K562 (cell line): Measurements from ENCODE around the gene BMP6. TPM values are rescaled to one million over a fixed set of nuclear protein-coding genes. Genes with fewer than 3 reads are reported as not detected.

Source experiments
- ATAC-seq: fragments of 200-7000 bp; cut with Tn5 transposase; 3 replicates; pipeline ENCODE4 v1.9.1; 2020; ENCODE audit warnings: moderate library complexity
- BruUV-seq: library from RNA; stranded (reverse); fragments of 400-500 nt; replicated peaks from 2 replicates; lab custom pipeline; 2021; lab: Mats Ljungman, UMichigan
- CTCF ChIA-PET: fragments of 300-600 bp; formaldehyde crosslinking; extraction: SDS; loops from one replicate; lab custom pipeline; 2021; ENCODE audit warnings: low intra/inter-chr PET ratio; lab: Yijun Ruan, JAX
- POLR2A ChIA-PET: fragments of 300-600, 350-650 bp; sonication (Branson Sonifier 250); formaldehyde crosslinking; extraction: SDS; loops from one replicate; lab custom pipeline; 2021; ENCODE audit warnings: antibody characterized with exemption, inconsistent platforms; lab: Yijun Ruan, JAX
- DNase-seq, 4 experiments: peaks; one replicate each; pipeline versions ENCODE4 v3.0.0 to v3.0.0-alpha.2; 2011 to 2018; ENCODE audit warnings: low spot score in 3 of 4, mixed read lengths in 3 of 4; ENCODE audit errors: extremely low read depth in 1 of 4
- FAIRE-seq: peaks from 2 replicates; lab custom pipeline; 2011; peaks lifted over from hg19 to GRCh38; lab: Jason Lieb, UNC
- H2AFZ ChIP-seq: 2 replicates; pipeline ENCODE4 v1.6.0; 2011; ENCODE audit warnings: low read depth, low read length, control low read depth, inconsistent platforms
- H3K27ac ChIP-seq: fragments of 200-600 bp; 3 replicates; pipeline ENCODE4 v1.8.0; 2011; ENCODE audit warnings: low read depth, mild to moderate bottlenecking, control low read depth, inconsistent platforms, low read length, moderate library complexity, mixed read lengths; ENCODE audit errors: extremely low read depth
- H3K27me3 ChIP-seq, 2 experiments: fragments of 300-600 bp in 1 of 2; 2 replicates in 1 of 2; 3 replicates in 1 of 2; pipeline versions ENCODE4 v1.6.0 to v1.8.0; 2011; ENCODE audit warnings: inconsistent platforms in 2 of 2, low read length in 2 of 2, mild to moderate bottlenecking in 1 of 2, mixed read lengths in 1 of 2, moderate library complexity in 1 of 2; ENCODE audit not compliant: control insufficient read depth in 2 of 2, insufficient read depth in 2 of 2
- H3K36me3 ChIP-seq: fragments of 300-600 bp; 3 replicates; pipeline ENCODE4 v1.8.0; 2011; ENCODE audit warnings: mild to moderate bottlenecking, low read length, inconsistent platforms; ENCODE audit not compliant: control insufficient read depth, insufficient read depth
- H3K4me1 ChIP-seq, 2 experiments: fragments of 200-600 bp in 1 of 2; replicated peaks in 1 of 2; 2 replicates in 1 of 2; 3 replicates in 1 of 2; pipeline versions ENCODE4 v1.5.1 to v1.8.0; 2011; ENCODE audit warnings: inconsistent platforms in 2 of 2, low read length in 2 of 2, mild to moderate bottlenecking in 1 of 2, mixed read lengths in 1 of 2, moderate library complexity in 1 of 2; ENCODE audit not compliant: control insufficient read depth in 2 of 2, insufficient read depth in 2 of 2
- H3K4me2 ChIP-seq: 2 replicates; pipeline ENCODE4 v1.6.1; 2011; ENCODE audit warnings: low read length, control low read depth, inconsistent platforms, mixed read lengths; ENCODE audit not compliant: insufficient read depth
- H3K4me3 ChIP-seq: fragments of 200-600 bp; sonication (generic), shearing (Covaris generic); 2 replicates; pipeline ENCODE4 v1.5.1; 2016; ENCODE audit warnings: control low read depth, inconsistent platforms
- H3K79me2 ChIP-seq: fragments of 200-600 bp; 3 replicates; pipeline ENCODE4 v1.8.0; 2011; ENCODE audit warnings: low read length, inconsistent platforms; ENCODE audit not compliant: control insufficient read depth, insufficient read depth
- H3K9ac ChIP-seq, 2 experiments: 2 replicates each; pipeline versions ENCODE4 v1.6.0 to v1.6.1; 2011; ENCODE audit warnings: low read depth in 2 of 2, low read length in 2 of 2, control low read depth in 1 of 2, inconsistent platforms in 1 of 2, mild to moderate bottlenecking in 1 of 2, mixed read lengths in 1 of 2; ENCODE audit not compliant: insufficient read depth in 1 of 2
- H3K9me1 ChIP-seq: one replicate; pipeline ENCODE4 v1.6.0; 2011; ENCODE audit warnings: inconsistent platforms, mild to moderate bottlenecking, low read length, moderate library complexity; ENCODE audit not compliant: control insufficient read depth, insufficient read depth
- H3K9me3 ChIP-seq: replicated peaks from 2 replicates; pipeline ENCODE4 v1.5.1; 2011; ENCODE audit warnings: low read depth, low read length, inconsistent platforms; ENCODE audit not compliant: control insufficient read depth, insufficient read depth
- H4K20me1 ChIP-seq: replicated peaks from 2 replicates; pipeline ENCODE4 v1.6.1; 2011; ENCODE audit warnings: low read length, inconsistent platforms, mixed read lengths; ENCODE audit not compliant: control insufficient read depth, insufficient read depth
- GABPA ChIP-seq: fragments of 200-800 bp; sonication (Bioruptor generic); conservative IDR thresholded peaks from 2 replicates; pipeline ENCODE4 v1.6.1; 2016; ENCODE audit warnings: low read depth, missing genetic modification characterization, missing compliant biosample characterization
- HDAC2 ChIP-seq: fragments of 450-650 bp; IDR thresholded peaks from 2 replicates; pipeline ENCODE4 v1.6.1; 2016; ENCODE audit warnings: mild to moderate bottlenecking
- HMBOX1 ChIP-seq: sonication (generic); IDR thresholded peaks from 2 replicates; pipeline ENCODE4 v1.6.1; 2016
- HNRNPUL1 ChIP-seq: fragments of 200-400 bp; formaldehyde crosslinking; IDR thresholded peaks from 2 replicates; pipeline ENCODE4 v1.6.1; 2017; ENCODE audit warnings: low read length
- KLF16 ChIP-seq: IDR thresholded peaks from 2 replicates; pipeline ENCODE4 v1.6.1; 2016; ENCODE audit warnings: antibody characterized with exemption
- MIER1 ChIP-seq: fragments of 450-650 bp; IDR thresholded peaks from 2 replicates; pipeline ENCODE4 v1.6.1; 2016; ENCODE audit warnings: antibody characterized with exemption, mild to moderate bottlenecking, low read depth
- NCOR1 ChIP-seq: fragments of 450-650 bp; IDR thresholded peaks from 2 replicates; pipeline ENCODE4 v1.6.1; 2016; ENCODE audit warnings: mild to moderate bottlenecking, moderate library complexity
- NFE2L1 ChIP-seq: fragments of 450-650 bp; IDR thresholded peaks from 2 replicates; pipeline ENCODE4 v1.6.1; 2016; ENCODE audit warnings: missing genetic modification characterization, low read depth, mild to moderate bottlenecking, missing compliant biosample characterization, moderate library complexity, borderline replicate concordance
- NR2C1 ChIP-seq, 2 experiments: fragments of 450-650 bp; IDR thresholded peaks; 2 replicates each; pipeline ENCODE4 v1.6.1; 2017; ENCODE audit warnings: mild to moderate bottlenecking in 2 of 2, antibody characterized with exemption in 1 of 2, inconsistent platforms in 1 of 2, missing compliant biosample characterization in 1 of 2, missing genetic modification characterization in 1 of 2
- POLR2AphosphoS5 ChIP-seq: IDR thresholded peaks from 2 replicates; pipeline ENCODE4 v1.6.1; 2011; ENCODE audit warnings: mild to moderate bottlenecking, low read depth, low read length, moderate library complexity; ENCODE audit not compliant: control insufficient read depth, insufficient read depth
- SFPQ ChIP-seq: fragments of 200-400 bp; formaldehyde crosslinking; IDR thresholded peaks from 2 replicates; pipeline ENCODE4 v1.6.1; 2017; ENCODE audit warnings: mild to moderate bottlenecking, low read depth, low read length, moderate library complexity
- SOX6 ChIP-seq: fragments of 450-650 bp; IDR thresholded peaks from 2 replicates; pipeline ENCODE4 v1.6.1; 2014; ENCODE audit warnings: mild to moderate bottlenecking
- ZBTB33 ChIP-seq: sonication (generic); formaldehyde crosslinking; IDR thresholded peaks from 2 replicates; pipeline ENCODE4 v1.8.1; 2023; ENCODE audit warnings: mild to moderate bottlenecking, missing genetic modification reagents
- ZNF655 ChIP-seq: fragments of 250-450 bp; sonication (Bioruptor Pico); IDR thresholded peaks from 2 replicates; pipeline ENCODE4 v1.5.0; 2021
- ZNF764 ChIP-seq: fragments of 250-450 bp; sonication (Bioruptor Pico); IDR thresholded peaks from 2 replicates; pipeline ENCODE4 v1.4.0; 2020; ENCODE audit warnings: low read depth, mild to moderate bottlenecking, moderate library complexity
- WGBS: fragments of 100-300 bp; shearing (Covaris generic); methylation state at CpG from one replicate; pipeline ENCODE4 v1.1.6; 2016; ENCODE audit warnings: low coverage, mixed read lengths; ENCODE audit not compliant: insufficient coverage; ENCODE audit errors: missing lambda C conversion rate; 5-methylcytosine and 5-hydroxymethylcytosine counted together
- in situ Hi-C: fragments of 300-500 bp; cut with MboI; formaldehyde crosslinking; loops from 4 replicates; pipeline ENCODE4 v1.15.0; 2018; ENCODE audit warnings: inconsistent platforms, mixed read lengths
- intact Hi-C: fragments of 100-400 bp; cut with micrococcal nuclease; formaldehyde crosslinking; loops from 2 replicates; pipeline ENCODE4 v1.14.2; 2022
- polyA plus RNA-seq, 8 experiments: library from polyadenylated mRNA; depleted of rRNA in 4 of 8; stranded (reverse) in 5 of 8; unstranded in 3 of 8; fragments of >200 nt; fragmentation: Nextera tagmentation in 2 of 8; fragmentation: Illumina TruSeq in 1 of 8; extraction: Ambion mirVana in 2 of 8; extraction: Trizol in 1 of 8; gene quantifications; 2 replicates each; pipeline versions ENCODE4 v1.2.1 to v1.2.3, GENCODE V29; 2011 to 2014; ENCODE audit warnings: inconsistent platforms in 1 of 8, missing spikeins in 1 of 8
- total RNA-seq, 7 experiments: library from RNA; depleted of rRNA in 6 of 7; stranded (reverse); fragments of >200 nt in 6 of 7; fragmentation: Illumina TruSeq in 2 of 7; extraction: Trizol in 2 of 7; gene quantifications; 2 replicates each; pipeline versions ENCODE4 v1.2.1 to v1.2.3, GENCODE V29; 2011 to 2021; ENCODE audit warnings: low replicate concordance in 1 of 7

BMP6 gene
- total and polyA plus RNA-seq, 9 of the 15 experiments (the other 6 are each of a cell fraction or from before 2014, with no cell fraction given) = 0.01 to 0.13 (median 0.06) TPM; not detected in 3

- no peak overlapping the region for H3K9ac ChIP-seq
- peak overlapping the region; percentile 46 for H3K4me2 ChIP-seq
- no TSS peak for BruUV-seq
- in situ Hi-C loops (no loop called here), intact Hi-C loops (no loop called here)
- H3K36me3 ChIP-seq = no peaks in the 10 kb centered on the region
- FAIRE-seq = peak; percentile 68
- H3K79me2 ChIP-seq = no peaks in the 10 kb centered on the region
- H3K27ac ChIP-seq = no peak overlapping the region
- peak; percentile 58 for ATAC-seq
- H3K9me1 ChIP-seq = no peaks in the 10 kb centered on the region
- DNase-seq = peak in 1 of 4 experiments; percentile 62
- H2AFZ ChIP-seq = peak overlapping the region; percentile 46
- POLR2A ChIA-PET = interaction anchor here (1.0 kb wide), 1 partner anchor 24 kb away, joined by 6 read pairs; no protein-coding TSS in a partner anchor
- peaks cover 4 to 22% of the 10 kb centered on the region in 2 experiments; a peak in 4 of 5 replicates for H3K4me1 ChIP-seq
- no peaks in the 10 kb centered on the region for H4K20me1 ChIP-seq
- no peaks in the 10 kb centered on the region for H3K9me3 ChIP-seq
- 2% methylated on average over 12 of the region's 12 CpGs for WGBS
- H3K27me3 ChIP-seq = peaks cover 7 to 12% of the 10 kb centered on the region in 2 experiments; a peak in 4 of 5 replicates
- no peak overlapping the region for H3K4me3 ChIP-seq
- CTCF ChIA-PET = no interaction called here
- TF ChIP-seq POLR2AphosphoS5 = no peak
- no peak for TF ChIP-seq HNRNPUL1
- no peak for TF ChIP-seq ZNF655
- no peak for TF ChIP-seq SFPQ
- TF ChIP-seq MIER1 = no peak
- TF ChIP-seq ZBTB33 (CRISPR knock-in tag) = no peak
- no peak for TF ChIP-seq NR2C1 (IDR thresholded peaks at IDR 0.05)
- peak; percentile 19; the same call in 1 of the 2 replicates for TF ChIP-seq NR2C1 (tag; IDR thresholded peaks at IDR 0.05)
- TF ChIP-seq SOX6 = peak; percentile 75
- peak; percentile 55; the same call in 1 of the 2 replicates for TF ChIP-seq KLF16
- no peak for TF ChIP-seq ZNF764 (CRISPR knock-in tag)
- TF ChIP-seq HMBOX1 = peak; percentile 53
- TF ChIP-seq HDAC2 = no peak
- TF ChIP-seq NFE2L1 (tag) = no peak
- TF ChIP-seq NCOR1 = peak; percentile 50; the same call in 1 of the 2 replicates
- no peak for TF ChIP-seq GABPA (tag)
Observed at GRCh38 chr6:7680393-7681075, 45.4 kb upstream of the BMP6 start.
